ENCODE measurements around the gene SMG6.
A peak's percentile ranks its signal among the peaks of the same experiment; 100 is the strongest.

Gene SMG6

DNA sequence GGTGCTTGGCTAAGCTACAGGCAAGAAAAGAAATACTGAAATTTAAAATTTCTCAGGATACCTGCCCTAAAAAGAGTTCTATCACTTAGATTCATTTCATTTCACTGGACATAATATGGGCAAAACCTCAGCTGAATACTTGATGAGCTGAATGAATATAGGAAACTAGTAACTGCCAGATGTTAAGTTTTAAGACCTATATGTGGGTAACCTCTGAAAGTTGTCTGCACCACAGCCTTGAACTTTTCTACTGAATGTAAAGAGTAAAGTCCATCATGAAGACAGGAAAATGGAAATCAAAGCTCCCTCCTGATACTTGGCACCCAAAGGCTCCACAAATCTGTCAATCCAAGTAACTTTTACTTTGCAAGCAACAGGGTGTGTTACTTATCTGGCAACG lies 197.9 kb downstream of the SMG6 start:
- DNase-seq (ENCODE audit: low spot score) = no peak

DNA sequence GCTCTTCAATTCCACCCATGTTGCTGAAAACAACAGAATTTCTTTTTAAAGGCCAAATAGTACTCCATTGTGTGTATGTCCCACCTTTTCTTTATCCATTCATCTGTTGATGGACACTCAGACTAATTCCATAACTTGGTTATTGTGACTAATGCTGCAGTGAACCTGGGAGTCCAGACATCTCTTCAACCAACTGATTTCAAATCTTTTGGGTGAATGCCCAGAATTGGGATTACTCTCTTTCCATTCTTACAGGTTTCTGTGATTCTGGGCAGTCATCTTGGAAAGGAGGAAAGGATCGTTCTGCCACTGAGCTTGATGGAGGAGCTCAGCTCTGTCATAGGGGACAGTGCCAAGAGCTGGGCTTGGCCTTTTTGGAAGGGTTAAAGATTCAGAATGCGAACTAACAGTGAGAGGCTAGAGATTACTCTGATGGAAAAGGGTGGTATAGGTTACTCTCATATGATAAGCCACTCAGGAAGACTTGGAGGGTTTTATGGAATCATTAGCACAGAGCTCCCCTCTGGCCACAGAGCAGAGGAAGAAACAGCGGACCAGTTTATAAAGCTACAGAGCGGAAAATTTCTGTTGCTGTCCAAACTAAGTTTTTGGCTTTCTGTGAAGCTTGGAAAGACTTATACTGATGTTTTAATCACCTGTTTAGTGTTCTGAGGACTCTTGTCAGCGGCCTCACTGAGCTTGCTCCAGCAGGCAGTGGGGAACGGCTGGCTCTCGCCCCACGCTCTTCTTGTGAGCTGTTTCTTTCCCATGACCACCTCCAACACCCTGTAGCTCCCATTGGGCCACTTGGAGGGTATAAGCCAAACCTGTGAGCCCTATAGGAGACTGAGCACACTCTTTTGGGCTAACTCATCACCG lies 200.4 kb downstream of the SMG6 start:
- DNase-seq (ENCODE audit: low spot score) = no peak

DNA sequence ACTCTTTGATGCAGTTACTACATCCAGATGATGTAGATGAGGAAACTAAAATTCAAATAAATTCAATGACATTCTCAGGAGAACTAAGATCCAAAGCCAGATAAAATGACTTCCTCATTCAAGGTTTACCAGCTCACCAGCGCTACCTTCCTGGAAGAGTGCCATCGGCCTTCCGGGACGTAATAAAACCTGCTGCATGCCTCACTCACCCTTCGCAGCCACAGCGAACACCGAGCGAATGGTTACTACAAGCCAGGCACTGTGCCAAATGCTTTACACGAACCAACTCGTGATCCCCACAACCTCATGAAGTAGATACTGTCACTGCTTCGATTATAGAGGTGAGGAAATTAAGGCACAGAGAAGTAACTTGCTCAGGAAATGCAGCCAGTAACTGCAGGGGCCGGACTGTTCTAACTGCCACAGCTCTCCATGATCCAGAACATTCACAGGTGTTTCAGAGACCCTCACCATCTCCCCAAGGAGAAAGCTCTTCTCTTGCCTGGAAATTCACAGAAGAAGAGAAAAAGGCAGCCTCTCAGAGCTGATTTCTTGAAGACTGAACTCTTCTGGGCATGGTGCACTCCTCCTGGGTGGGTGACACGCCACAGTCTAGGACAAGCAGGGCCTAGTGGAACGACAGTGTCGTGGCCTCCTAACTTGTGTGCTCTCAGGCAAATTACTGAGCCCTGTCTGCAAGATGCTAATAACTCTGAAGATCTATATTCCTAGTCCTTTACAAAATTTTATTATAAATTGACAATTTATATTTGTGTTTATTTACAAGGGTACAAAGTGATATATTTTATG lies 201.9 kb downstream of the SMG6 start:
- DNase-seq (ENCODE audit: low spot score) = no peak

DNA sequence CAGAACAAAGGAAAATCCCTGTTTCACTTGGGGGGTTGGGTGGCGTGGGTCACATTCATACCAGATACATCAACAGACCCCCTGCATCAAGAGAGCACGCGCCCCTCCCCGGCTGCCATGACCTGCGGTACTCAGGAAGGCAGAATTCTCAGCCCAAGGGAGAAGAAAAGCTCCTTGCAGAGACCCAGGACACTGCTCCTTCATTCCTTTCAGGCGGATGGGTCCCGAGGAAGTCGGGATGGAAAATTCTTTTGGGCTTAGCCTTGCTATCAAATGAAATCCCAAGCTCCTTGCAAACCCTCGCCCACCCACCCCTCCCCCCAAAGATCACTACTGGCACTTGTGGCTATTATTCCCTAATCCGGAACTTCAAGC lies 208.1 kb downstream of the SMG6 start:
- DNase-seq (ENCODE audit: low spot score) = no peak

DNA sequence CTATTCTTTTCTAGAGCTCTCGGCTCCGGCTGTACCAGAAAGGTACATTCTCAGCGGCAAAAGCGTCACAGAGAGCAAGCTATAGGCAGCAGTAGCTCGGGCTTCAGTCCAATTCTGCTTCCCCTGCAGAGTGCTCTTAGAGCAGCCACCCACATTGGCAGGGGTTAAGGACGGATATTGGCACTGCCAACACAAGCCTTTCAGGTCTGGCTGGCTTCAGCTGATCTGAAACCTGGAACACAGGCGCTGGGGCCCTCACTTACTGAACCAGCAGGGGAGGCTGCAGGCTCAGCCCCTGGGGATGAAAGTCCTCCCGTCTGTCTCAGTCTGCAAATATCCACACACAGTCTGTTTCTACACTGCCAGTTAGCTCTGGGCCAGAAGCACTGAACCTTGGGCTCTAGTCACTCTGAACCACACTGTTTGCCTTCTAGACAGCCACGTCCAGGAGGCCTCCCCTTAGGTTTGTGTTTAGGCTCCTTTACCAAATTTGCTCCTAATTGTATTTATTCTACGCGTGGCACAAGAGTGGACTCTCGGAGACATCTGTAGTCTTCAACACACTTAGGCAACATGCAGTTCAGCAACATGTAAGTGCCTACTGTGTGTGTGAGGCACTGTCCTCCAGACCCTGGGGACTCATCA lies 208.6 kb downstream of the SMG6 start:
- no peak for DNase-seq (ENCODE audit: low spot score)

DNA sequence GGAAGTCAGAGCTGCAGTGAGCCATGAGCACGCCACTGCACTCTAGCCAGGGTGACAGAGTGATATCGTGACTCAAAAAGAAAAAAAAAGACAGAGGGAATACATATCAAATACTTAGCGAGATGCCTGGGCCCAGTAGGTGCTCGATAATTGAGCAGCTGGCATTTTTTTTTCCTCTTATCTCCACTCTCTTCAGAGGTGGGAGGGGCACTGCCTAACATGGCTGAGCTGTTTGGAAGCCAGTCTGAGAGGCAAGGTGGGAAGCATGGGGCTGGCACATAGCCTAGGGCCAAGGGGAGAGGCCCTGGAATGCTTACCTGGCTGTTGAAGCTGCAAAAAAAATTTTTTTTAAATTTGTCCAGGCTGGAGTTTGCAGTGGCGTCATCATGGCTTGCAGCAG lies 210.2 kb downstream of the SMG6 start:
- DNase-seq (ENCODE audit: low spot score) = no peak

DNA sequence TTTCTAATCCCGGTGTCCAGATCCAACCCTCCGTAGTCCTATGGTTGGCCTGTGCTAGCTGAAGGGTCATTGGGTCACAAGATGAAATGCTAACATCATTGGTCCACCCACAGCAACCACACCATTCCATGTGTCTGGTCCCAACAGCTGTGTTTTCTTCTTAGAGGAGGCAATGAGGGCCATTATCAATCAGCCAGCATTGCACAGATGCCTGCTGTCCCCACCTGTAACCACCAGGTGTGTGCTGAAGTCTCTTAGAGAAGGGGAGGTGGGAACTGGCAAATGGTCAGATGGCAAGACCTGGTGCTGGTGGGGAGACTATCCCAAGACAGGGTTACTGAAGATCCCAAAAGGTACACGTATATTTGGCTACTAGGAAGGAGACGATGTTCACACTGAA lies 211.3 kb downstream of the SMG6 start:
- no peak for DNase-seq (ENCODE audit: low spot score)

DNA sequence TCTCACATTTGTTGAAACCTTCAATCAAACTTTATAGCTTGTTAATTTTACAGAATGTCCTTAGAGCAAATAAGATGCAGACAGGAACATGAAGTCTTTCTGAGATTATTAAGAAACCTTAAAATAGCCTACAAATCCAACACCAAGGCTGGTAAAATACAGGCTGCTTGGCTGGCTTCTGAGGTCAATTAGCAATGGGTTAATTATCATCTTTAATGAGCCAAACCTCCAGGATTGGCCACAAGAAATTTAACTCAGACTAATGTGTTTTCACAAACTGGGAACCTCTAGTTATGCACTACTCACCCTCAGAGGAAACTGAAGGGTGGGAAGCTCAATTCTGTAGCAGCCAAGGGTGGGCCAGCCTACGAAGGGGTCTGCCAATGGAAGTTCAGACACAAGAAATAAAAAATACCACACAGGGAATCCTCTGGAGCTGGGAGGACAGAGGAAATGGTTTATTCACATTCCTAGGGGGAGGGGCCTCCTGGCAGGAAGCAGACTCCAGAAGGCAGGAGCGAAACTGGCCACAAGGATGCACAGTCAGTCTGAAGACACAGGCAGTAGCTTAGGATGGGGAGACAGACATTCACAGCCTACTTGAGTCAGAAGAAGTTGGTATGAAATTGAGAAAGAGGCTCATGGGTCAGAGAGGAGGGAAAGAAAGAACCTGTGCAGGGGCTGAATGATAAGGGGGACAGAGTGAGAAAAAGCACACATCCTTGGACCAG lies 212.6 kb downstream of the SMG6 start:
- DNase-seq (ENCODE audit: low spot score) = peak; percentile 94

DNA sequence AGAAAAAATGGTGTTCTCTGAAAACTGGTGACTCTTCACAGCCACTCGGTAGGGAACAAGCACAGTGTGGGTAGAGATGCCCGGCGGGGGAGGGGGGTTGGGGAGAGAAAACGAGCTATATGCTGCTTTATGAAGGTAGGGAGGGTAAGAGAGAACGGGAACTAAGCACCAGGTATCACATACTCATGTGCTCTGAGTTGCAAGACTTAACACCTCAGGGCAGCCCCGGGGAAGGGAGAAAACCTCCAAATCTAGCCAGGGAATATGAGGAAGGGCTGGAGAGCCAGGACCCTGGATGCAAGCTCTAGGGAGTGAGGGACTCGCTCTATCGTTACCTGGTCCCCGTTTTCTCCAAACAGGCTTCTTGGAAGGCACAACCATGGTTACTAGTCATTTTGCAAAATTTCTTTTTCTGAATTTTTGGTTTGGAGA lies 213.4 kb downstream of the SMG6 start:
- DNase-seq (ENCODE audit: low spot score) = no peak

DNA sequence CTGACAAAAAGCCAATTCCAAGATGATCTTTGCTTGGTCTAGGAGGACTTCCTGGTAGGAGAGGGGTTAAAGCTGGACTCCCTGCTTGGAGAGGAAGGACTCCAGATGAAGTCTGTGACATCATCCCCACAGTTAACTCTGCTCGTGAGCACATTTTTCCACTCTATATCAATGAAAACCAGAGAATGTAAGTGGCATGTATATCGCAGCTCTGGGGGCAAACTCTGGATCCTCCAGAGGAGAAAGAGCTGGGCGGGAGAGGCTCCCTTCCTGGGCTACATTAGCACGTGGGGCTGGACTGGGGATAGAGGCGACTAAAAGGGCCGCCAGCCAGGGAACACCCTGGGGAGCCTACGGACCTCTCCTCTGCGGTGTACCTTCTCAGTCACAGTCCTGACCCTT lies 214.6 kb downstream of the SMG6 start:
- DNase-seq (ENCODE audit: low spot score) = peak; percentile 71

DNA sequence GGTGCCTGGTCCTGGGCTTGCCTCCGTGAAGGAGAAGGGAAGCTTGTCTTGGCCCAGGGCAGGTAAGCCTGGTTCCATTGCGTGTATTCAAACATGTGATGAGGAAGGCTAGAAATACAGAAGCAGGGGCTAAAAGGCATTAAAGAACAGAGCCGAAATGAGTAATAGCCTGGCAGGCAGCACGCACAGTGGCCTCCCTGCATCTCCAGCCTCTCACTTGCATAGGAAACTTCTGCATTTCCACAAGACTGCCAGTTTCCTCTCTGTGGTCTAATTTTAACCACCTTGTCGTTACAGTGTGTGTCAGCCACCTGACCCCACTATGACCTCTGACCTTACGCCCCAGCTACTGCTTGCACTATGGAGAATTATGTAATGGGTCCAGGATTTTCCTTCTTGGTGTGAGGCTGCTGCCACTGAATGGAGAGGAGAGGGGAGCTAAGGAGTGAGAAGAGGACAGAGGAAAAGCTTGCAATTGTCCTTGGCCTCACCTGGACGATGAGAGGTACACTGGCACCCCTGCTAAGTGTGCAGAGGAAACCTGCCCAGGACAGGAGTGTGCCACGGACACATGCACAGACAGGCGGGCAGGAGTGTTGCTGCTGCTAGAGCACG lies 215.9 kb downstream of the SMG6 start:
- no peak for DNase-seq (ENCODE audit: low spot score)

DNA sequence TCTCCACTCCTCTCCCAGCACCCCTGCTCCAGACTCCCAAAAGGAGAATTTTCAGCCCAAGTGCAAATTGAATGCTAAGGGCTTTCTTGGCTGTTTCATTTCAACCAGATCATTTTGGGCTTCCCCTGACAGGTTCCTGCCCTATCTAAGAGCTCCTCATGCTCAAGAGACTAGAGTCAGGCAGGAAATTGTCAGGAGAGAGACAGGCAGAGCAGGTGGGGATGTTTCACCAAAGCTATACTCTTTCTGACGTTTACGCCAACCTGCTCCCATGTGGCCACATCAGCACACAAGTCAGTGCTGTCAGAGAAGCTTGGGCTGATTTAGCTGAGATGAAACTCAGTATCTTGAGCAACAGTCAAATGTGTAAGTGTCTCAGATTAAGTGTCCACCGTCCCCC lies 217.3 kb downstream of the SMG6 start:
- no peak for DNase-seq (ENCODE audit: low spot score)

DNA sequence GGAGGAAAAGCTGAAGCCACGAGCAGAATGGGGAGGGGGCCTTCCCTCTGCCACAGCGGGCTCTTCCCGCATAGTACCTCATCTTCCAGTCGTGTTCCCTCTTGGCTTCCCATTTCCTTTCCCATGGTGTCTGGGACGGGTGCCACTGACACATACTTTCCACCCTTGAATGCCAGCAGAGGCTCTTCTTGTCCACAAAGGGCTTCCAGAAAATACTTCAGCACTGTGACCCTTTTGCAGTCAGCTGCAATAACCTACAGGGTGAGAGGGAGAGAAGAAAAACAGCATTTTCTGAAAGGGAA lies 218.0 kb downstream of the SMG6 start:
- no peak for DNase-seq (ENCODE audit: low spot score)

DNA sequence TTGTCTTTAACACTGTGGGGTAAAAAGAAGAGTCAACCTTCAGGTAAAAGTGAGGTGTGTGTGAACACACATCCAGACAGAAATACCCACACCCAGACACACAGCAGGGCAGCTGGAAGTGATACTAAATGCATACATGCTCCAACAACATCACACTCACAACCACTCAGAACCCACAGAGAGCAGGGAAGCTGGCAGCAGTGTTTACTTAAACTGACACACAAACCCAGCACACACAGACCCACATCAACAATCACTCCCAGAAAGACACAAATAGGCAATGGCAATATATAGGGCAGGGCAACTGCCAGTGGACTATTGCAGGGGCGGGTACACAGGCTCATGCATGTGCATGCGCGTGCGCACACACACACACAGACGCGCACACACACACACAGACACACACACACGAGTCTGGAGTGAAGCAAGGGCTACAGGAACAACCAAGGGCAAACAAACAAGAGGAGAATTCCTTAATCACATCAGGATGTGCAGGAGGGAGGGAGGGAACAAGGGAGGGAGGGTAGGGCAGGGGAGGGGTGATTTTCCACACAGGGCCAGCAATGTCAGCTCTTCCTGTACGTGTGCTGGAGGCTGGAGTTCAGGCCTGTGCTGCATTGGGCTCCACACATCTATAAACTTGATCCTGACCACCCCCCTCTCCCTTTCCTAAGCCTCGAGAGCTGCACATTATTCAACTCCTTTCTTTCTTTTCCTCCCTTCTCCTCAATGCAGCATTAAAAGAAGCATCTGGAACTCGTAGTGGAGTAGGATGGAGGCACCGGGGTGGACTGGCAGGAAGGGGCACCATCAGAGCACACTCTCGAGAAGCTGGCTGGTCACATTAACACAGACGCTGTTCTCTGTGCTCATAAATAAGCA lies 218.6 kb downstream of the SMG6 start:
- DNase-seq (ENCODE audit: low spot score) = no peak

DNA sequence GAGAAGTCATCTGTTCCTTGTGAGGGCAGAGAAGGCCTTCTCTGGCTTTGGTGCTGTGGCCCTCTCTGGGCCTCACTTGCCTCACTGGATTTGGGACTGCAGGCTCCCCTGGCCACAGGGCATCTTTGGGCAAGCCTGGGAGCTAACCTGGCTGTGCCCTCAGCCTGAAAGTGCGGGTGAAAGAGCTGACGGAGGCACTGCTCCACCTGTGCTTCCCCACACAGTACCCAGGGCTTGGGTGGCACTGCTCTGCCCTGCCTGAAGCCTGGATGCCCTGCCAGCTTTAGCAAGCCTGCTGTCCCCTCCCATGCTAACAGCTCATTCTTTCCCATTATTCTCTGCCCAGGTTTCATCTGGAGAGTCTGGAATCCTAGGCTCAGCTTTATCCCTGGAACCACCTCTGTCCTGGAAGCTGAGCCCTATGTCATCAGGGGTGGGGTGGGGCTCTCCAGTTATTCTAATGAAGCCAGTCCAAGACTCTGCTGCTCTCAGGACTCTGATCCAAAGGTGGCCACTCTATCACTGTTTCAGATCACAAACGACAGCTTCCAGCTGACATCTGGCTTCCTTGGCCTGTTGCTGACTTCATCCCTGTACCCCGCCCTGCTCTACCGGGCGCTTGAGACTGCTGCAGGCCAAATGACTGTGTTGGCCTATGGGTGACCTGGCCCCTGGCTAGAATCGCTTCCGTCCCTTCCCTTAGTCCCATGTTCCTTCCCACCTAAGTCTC lies 219.4 kb downstream of the SMG6 start:
- no peak for DNase-seq (ENCODE audit: low spot score)

DNA sequence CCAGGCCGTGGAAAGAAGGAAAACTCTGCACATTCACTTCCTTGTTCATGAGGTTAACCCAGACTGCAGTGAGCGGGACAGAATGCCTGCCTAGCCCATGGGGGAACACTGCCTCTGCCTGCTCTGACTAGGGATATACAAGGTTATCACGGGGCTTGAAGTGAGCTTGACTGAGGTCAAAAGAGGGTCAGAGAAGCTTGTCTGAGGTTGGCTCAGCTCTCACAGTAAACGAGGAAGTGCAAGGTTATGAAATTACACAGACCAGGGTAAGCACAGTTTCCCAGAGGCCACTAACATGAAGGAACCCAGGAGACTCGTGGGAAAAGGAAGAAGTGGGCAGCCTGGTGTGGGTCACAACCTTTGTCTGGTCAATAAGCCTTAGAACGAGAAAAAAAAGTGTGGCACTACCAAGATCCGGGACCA lies 220.0 kb downstream of the SMG6 start:
- no peak for DNase-seq (ENCODE audit: low spot score)

DNA sequence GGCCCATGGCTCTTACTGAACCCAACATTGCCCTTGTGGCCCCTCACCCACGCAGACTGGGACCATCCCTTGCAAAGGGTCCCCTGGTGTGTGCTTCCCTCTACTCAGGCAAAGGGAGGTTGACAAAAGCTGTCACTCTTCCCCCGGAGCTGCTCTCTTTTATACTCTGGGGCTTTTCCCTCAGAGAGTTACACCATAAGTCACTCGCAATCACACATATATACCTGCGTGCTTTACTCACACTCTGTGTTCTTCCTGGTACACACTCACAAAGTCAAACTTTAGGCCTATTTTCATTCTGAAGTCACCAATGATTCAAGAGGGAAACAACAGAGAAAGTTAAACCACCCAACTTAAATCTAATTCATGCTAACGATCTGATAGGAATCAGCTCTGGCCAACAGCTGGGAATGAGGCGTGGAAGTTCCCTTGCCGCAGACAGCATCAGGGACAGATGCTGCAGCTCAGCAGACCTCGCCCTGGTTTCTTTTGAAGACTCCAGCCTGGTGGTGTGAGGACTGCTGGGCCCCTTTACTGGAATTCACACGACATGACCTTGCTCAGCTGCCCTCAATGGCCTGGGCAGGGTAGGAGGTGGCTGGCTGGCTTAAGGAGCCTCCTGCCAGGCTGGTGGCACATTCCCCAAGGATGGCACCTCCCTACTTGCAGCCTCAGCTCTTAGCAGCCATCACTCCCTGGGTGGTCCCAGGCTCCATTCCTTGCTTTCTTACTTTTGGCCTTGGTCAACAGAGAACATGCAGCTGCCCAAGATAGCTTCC lies 221.4 kb downstream of the SMG6 start:
- DNase-seq (ENCODE audit: low spot score) = no peak

DNA sequence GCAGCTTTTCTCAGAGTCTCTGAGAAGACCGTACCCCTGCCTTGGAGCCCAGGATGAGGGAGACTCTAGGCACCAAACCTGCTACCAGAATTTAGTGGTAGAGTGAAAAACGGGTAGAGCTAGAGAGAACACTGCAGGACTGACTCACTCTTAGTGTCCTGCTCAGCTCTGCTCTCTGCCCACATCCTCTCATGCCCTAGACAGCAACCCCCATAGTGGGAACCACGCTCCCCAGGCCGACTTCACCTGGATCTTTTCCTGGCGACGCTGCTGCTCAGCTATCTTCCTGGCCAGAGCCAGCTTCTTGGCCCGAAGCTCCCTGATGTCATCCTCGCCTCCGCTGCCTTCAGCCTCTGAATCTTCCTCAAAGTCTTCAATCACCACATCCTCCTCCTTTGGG lies 222.0 kb downstream of the SMG6 start:
- no peak for DNase-seq (ENCODE audit: low spot score)

DNA sequence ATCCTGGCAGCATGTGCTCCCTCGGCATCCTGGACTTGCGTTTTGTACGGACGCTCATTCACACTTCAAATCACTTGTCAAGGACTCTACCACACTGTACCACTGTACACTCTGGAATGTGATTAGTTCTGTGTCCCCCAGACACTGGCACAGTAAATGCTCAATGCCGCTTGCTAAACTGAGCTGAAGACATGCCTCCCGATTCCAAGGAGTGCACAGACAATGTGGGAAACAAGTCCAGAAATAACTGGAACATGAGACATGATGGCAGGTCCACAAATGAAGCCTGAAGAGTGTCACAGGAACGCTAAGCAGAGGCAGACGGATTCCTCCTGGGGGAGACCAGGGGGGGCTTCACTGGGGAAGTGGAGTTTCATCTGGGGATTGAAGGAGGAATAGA lies 226.5 kb downstream of the SMG6 start:
- no peak for DNase-seq (ENCODE audit: low spot score)

Data from COLO829 (cell line).